Muscle of arm (tissue), 12 donors: ENCODE results near the gene TENT5C. TPM values are rescaled to one million over a fixed set of nuclear protein-coding genes. Genes with fewer than 3 reads are reported as not detected.

Source experiments
- DNase-seq: peaks from one replicate; pipeline ENCODE4 v3.0.0-alpha.2; 2013
- polyA plus RNA-seq, 12 donors: library from polyadenylated mRNA; unstranded; fragments of 120-200 nt; gene quantifications; one replicate each; pipeline ENCODE4 v1.2.1, GENCODE V29; 2013; ENCODE audit not compliant: insufficient read length in 12 of 12

TENT5C gene
- polyA plus RNA-seq, 12 donors, result 2.1 to 10.0 (median 3.2) TPM; not detected in 1

GRCh38 chr1:117632269-117633067 lies 26.6 kb downstream of the TENT5C start:
- DNase-seq, result no peak

- no peak for DNase-seq
Measured at GRCh38 chr1:117633068-117633345, 27.2 kb downstream of the TENT5C start.

DNA sequence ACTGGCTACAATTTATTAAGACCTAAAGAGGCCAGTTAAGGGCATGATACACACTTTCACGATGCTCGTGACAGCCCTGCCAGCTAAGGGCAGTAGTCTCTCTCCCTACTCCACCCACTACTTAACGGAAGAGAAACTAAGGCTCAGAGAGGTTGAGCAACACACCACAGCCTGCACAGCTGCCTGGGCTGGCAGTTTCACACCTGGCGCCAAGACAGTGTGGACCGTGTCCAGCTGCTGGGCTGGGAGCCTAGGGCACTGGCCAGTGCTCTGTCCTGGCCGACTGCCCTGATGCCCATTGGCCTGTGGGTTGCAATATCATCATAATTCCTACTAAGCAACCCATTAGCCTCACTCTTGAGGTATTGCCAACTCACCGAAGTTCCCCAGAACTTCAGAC lies 27.6 kb downstream of the TENT5C start:
- DNase-seq, result no peak

- DNase-seq, result no peak
Measured at GRCh38 chr1:117633936-117634335, 28.1 kb downstream of the TENT5C start.

- no peak for DNase-seq
Measured at GRCh38 chr1:117634631-117635030, 28.8 kb downstream of the TENT5C start.

DNA sequence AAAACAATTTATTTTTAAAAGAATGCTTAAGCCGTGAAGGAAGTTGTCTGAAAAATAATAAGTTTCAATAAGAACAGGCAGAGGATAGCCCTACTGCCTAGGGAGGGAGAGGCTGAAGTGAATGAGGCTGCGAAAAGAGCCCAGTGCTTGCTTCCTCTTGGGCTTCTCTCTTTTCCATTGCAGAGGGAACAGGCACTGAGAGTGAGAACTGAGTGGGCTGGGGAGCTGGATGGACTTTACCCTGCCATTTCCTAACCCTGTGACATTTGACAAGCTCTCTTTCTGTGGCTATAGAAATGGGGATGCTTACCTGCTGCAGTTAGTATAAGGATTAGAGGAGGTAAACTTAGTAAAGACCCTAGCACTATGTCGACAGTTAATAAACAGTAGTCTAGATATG lies 30.0 kb downstream of the TENT5C start:
- DNase-seq, result no peak

- no peak for DNase-seq
Measured at GRCh38 chr1:117636637-117637425, 31.0 kb downstream of the TENT5C start.

DNA sequence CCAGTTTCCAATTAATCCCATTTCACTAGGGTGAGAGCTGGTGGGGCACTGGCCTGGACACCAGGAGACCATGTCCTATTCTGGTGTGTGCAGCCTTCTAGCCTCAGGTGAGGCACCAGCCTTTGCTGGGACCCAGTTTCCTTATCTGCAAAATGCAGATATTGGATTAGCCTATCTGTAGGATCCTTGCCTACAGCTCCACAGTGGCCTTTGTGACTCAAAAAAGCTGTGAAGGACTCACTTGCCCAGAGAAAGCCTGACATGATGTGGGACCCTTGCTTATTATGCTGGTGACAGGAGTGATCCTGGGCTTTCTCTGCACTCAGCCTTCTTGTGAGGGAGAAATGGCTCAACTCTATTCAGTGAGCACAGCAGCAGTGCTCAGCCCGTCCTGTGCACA lies 32.3 kb downstream of the TENT5C start:
- DNase-seq, result no peak

DNA sequence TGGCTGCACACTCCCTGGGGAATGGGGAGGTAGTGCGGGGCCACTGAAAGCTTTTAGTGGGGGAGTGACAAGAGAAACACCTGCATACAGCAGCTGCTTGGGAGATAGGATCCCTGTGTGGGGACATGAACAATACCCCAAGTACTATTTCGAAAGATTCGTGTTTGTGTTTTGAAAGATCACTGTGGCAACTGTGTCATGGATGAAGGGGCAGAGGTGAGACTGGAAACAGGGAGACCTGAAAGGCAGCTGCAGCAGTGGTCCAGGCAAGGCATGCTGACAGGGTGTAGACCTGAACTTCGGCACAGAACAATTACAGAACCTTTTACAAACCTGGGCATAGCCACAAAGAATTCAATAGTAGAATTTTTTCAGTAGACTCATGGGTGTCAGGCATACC lies 32.9 kb downstream of the TENT5C start:
- no peak for DNase-seq

GRCh38 chr1:117639741-117640140 lies 33.9 kb downstream of the TENT5C start:
- DNase-seq, result no peak

- no peak for DNase-seq
Measured at GRCh38 chr1:117641536-117641935, 35.7 kb downstream of the TENT5C start.

- no peak for DNase-seq
Measured at GRCh38 chr1:117642963-117643362, 37.1 kb downstream of the TENT5C start.

DNA sequence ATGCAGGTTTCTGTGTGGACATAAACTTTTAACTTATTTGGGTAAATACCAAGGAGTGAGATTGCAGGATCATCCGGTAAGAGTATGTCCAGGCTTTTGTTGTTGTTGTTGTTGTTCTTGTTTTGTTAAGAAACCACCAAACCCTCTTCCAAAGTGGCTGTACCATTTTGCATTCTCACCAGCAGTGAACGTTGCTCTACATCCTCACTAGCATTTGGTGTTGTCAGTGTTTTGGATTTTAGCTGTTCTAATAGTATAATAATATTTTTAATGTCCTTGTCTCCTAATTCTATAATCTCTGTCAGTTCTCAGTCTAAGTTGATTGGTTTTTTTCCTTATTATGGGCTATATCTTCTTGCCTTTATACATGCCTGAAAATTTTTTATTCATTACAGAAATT lies 37.8 kb downstream of the TENT5C start:
- no peak for DNase-seq

DNA sequence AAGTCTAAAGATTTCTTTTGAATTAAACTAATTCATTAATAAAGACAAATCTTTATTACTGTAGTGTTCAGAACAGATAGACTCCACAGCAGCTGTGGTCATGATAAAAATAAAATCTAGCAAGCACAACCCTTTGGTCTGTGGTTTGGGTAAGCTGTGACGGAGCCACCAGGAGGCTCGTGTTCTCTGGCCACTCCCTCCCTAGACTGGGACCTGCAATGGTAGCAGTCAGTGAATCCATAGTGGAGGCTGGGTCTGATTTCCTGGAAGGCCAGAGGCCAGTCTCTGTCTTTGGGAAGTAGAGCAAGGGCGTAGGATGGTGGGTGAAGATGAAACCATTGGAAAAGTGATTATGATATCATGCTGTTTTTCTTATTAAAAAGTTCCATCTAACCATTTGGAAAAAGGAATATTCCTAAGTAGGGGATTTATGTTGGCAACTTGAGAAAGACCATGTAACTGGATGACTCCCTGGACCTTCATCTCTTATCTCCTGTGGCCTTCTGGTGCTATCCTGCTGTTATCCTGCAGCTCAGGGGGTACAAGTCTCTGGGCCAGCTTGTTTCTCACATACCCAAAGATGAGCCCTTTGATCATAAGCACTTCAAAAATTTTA lies 39.0 kb downstream of the TENT5C start:
- DNase-seq, result no peak

DNA sequence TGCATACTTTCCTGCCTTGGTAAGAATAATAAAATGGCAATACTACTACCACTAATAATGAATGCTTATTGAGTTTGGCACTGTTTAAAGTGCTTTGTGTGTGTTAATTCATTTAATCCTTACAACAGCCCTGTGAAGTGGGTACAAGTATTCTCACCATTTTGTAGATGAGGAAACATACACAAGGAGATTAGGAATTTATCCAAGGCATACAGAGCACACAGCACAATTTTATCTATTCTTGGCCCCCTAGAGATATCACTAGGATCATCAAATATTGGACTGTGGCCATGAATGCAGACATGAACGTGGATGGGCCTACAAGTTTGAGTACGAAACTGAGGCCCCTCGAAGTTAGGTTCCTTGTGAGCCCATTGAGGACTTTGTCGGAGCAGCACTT lies 39.5 kb downstream of the TENT5C start:
- DNase-seq, result no peak

- DNase-seq, result no peak
Measured at GRCh38 chr1:117646007-117646811, 40.4 kb downstream of the TENT5C start.

GRCh38 chr1:117646956-117647355 lies 41.1 kb downstream of the TENT5C start:
- DNase-seq, result no peak

- DNase-seq, result no peak
Measured at GRCh38 chr1:117648015-117648414, 42.2 kb downstream of the TENT5C start.

DNA sequence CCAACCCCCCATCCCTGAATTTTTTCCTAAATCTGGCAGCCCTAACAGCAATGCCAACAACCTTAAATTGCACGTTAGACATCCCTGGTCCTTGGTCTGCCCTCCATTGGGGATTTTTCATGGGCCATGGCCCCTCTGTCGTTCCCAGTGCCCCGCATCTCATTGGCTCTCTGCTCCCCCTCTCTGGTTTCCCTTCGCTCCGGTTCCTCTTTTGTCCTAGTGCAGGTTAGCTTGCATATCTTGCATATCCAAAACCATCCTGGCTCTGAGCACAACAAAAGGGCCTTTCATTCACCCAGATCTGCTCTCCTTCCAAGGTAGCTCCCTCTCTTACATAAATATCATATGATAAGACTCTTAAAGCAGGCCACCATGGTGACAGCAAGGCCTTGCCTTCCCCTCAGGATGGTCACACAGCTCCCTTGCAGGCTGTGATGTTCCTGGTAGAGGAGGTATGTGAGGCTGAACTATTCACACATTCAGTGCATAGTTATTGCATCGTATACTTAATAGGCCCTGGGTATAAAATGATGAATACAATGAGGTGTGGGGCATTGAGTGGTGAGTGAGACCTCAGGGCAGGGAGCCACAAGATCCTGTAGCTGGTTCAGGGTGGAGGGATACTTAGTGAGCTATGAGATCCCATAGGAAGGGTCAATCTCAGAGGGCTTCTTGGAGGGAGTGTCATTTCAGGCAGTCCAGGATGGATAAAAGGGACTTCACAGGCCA lies 45.2 kb downstream of the TENT5C start:
- DNase-seq, result no peak

DNA sequence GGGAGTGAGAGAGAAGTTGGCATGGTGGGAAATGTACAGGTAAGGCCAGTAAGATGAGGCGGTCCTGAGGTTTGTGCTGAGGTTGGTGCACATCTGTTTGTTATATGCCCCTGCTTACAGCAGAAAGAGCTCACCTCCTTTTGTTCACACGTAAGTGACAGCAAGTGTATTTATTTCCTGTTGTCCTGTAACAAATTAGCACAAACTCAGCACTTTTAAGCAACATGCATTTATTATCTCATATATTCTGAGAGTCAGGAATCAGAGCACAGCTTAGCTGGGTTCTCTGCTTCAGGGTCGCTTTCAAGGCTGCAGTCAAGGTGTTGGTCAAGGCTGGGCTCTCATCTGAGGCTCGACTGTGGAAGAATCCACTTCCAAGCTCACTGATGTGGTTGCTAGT lies 45.8 kb downstream of the TENT5C start:
- DNase-seq, result no peak

DNA sequence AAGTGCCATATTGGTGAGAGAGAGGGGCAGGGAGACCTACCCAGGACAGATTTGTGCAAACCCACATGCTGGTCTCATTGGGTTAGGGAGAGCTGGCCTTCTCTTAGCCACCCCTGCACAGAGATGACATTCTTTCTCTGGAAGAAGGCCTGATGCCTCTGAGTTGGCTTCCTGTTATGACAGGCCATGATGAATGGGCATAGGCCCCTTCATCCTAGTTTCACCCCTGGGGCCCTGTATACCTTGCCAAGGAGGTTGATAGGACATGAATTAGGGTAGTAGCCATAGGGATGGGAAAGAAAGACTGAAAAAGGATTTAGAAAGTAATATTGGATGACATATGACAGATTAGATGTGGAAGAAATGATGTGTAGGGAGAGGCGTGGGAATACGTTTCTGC lies 46.6 kb downstream of the TENT5C start:
- DNase-seq, result no peak

GRCh38 chr1:117653195-117653594 lies 47.3 kb downstream of the TENT5C start:
- DNase-seq, result no peak
